Measurements from ENCODE around the gene AGT. TPM values are rescaled to one million over a fixed set of nuclear protein-coding genes. Genes with fewer than 3 reads are reported as not detected.
"Not testable (repeated sequence)": the region's sequence is repeated elsewhere in the genome, so short reads cannot be mapped to it uniquely, and the experiment has no call there.

Gene AGT
- total RNA-seq, 1 donor from 2014 or later: 0.26 TPM

GRCh38 chr1:230701434-230701833 lies 12.5 kb downstream of the AGT start:
- Mint-ChIP-seq H3K4me1 (peaks cover 13% of the 10 kb centered on the region), H3K27me3 (ENCODE audit: low read depth) (no peaks in the 10 kb centered on the region), H3K27ac (ENCODE audit: unreplicated experiment) (no peak overlapping the region), H3K36me3 (ENCODE audit: low read depth) (no peaks in the 10 kb centered on the region), H3K9me3 (no peaks in the 10 kb centered on the region), H3K4me3 (no peak overlapping the region)
- TF ChIP-seq CTCF (conservative IDR thresholded peaks at IDR 0.05): no peak
- no peak for DNase-seq (ENCODE audit: low read depth, low spot score)

- no peak overlapping the region for H3K27ac Mint-ChIP-seq (ENCODE audit: unreplicated experiment)
- no peak for DNase-seq (ENCODE audit: low read depth, low spot score)
Measured at GRCh38 chr1:230700132-230700531, 13.8 kb downstream of the AGT start.

GRCh38 chr1:230699716-230700115 lies 14.2 kb downstream of the AGT start:
- H3K4me3 Mint-ChIP-seq: no peak overlapping the region
- H3K36me3 Mint-ChIP-seq (ENCODE audit: low read depth): no peaks in the 10 kb centered on the region
- no peak overlapping the region for H3K27ac Mint-ChIP-seq (ENCODE audit: unreplicated experiment)
- peaks cover 13% of the 10 kb centered on the region for H3K4me1 Mint-ChIP-seq
- no peaks in the 10 kb centered on the region for H3K9me3 Mint-ChIP-seq
- no peak for TF ChIP-seq CTCF (conservative IDR thresholded peaks at IDR 0.05)
- H3K27me3 Mint-ChIP-seq (ENCODE audit: low read depth): no peaks in the 10 kb centered on the region
- no peak for DNase-seq (ENCODE audit: low read depth, low spot score)

More at GRCh38 chr1:230700132-230700531, 13.8 kb downstream of the AGT start:
- no peaks in the 10 kb centered on the region for H3K36me3 Mint-ChIP-seq (ENCODE audit: low read depth)
- peaks cover 13% of the 10 kb centered on the region for H3K4me1 Mint-ChIP-seq
- no peak overlapping the region for H3K4me3 Mint-ChIP-seq
- H3K9me3 Mint-ChIP-seq: no peaks in the 10 kb centered on the region
- H3K27me3 Mint-ChIP-seq (ENCODE audit: low read depth): no peaks in the 10 kb centered on the region
- no peak for TF ChIP-seq CTCF (conservative IDR thresholded peaks at IDR 0.05)

GRCh38 chr1:230698964-230699363 lies 15.0 kb downstream of the AGT start:
- not testable (repeated sequence) for H3K9me3 Mint-ChIP-seq; H3K27ac Mint-ChIP-seq (ENCODE audit: unreplicated experiment); DNase-seq (ENCODE audit: low read depth, low spot score); H3K4me3 Mint-ChIP-seq; H3K36me3 Mint-ChIP-seq (ENCODE audit: low read depth); H3K27me3 Mint-ChIP-seq (ENCODE audit: low read depth)
- H3K4me1 Mint-ChIP-seq: peaks cover 13% of the 10 kb centered on the region

- peak overlapping the region; percentile 16 for H3K27ac Mint-ChIP-seq (ENCODE audit: unreplicated experiment)
- no peaks in the 10 kb centered on the region for H3K27me3 Mint-ChIP-seq (ENCODE audit: low read depth)
- no peaks in the 10 kb centered on the region for H3K9me3 Mint-ChIP-seq
- H3K36me3 Mint-ChIP-seq (ENCODE audit: low read depth): peaks cover 4% of the 10 kb centered on the region
- no peak for DNase-seq (ENCODE audit: low read depth, low spot score)
- no peak overlapping the region for H3K4me3 Mint-ChIP-seq
- H3K4me1 Mint-ChIP-seq: peaks cover 10% of the 10 kb centered on the region
- TF ChIP-seq CTCF (conservative IDR thresholded peaks at IDR 0.05): no peak
Measured at GRCh38 chr1:230698130-230698529, 15.8 kb downstream of the AGT start.

- Mint-ChIP-seq H3K4me1 (no peaks in the 10 kb centered on the region), H3K9me3 (no peaks in the 10 kb centered on the region), H3K4me3 (no peak overlapping the region), H3K27ac (ENCODE audit: unreplicated experiment) (no peak overlapping the region), H3K36me3 (ENCODE audit: low read depth) (peaks cover 7% of the 10 kb centered on the region), H3K27me3 (ENCODE audit: low read depth) (no peaks in the 10 kb centered on the region)
- DNase-seq (ENCODE audit: low read depth, low spot score): no peak
- TF ChIP-seq CTCF (conservative IDR thresholded peaks at IDR 0.05): no peak
Measured at GRCh38 chr1:230696722-230697437, 17.0 kb downstream of the AGT start.

Measured in neural crest cell (in vitro differentiated cells).